Right atrium auricular region (tissue), 2 donors: ENCODE data around the gene EXOSC3. TPM values are rescaled to one million over a fixed set of nuclear protein-coding genes. Genes with fewer than 3 reads are reported as not detected.
A peak's percentile ranks its signal among the peaks of the same experiment; 100 is the strongest.
"Not testable (repeated sequence)": the region's sequence is repeated elsewhere in the genome, so short reads cannot be mapped to it uniquely, and the experiment has no call there.

ENCODE experiments used
- DNase-seq: peaks from one replicate; pipeline ENCODE4 v3.0.0-alpha.2; 2019; ENCODE audit warnings: low spot score
- H3K27ac ChIP-seq, 2 donors: fragments of 200-600 bp; sonication (generic); 1 replicate in 1 of 2; 2 replicates in 1 of 2; pipeline ENCODE4 v1.5.1; 2016 to 2019
- H3K27me3 ChIP-seq, 2 donors: fragments of 200-600 bp; sonication (generic); one replicate each; pipeline versions ENCODE4 v1.5.1 to v1.6.0; 2017 to 2019
- H3K36me3 ChIP-seq: fragments of 200-600 bp; sonication (generic); one replicate; pipeline ENCODE4 v1.5.1; 2016
- H3K4me1 ChIP-seq, 2 donors: fragments of 200-600 bp; sonication (generic); one replicate each; pipeline versions ENCODE4 v1.5.1 to v1.6.0; 2017 to 2019
- H3K4me3 ChIP-seq, 2 donors: fragments of 200-600 bp; sonication (generic); 1 replicate in 1 of 2; 2 replicates in 1 of 2; pipeline ENCODE4 v1.5.1; 2017 to 2019; ENCODE audit warnings: mild to moderate bottlenecking in 1 of 2, moderate library complexity in 1 of 2
- H3K9me3 ChIP-seq, 2 donors: fragments of 200-600 bp; sonication (generic); one replicate each; pipeline ENCODE4 v1.5.1; 2019
- total RNA-seq, 2 donors: library from RNA; depleted of rRNA; stranded (reverse); fragments of >200 nt; gene quantifications; one replicate each; pipeline ENCODE4 v1.1.0, GENCODE V29; 2016
- TF ChIP-seq, protein P1 (sequence below), 2 donors: fragments of 200-600 bp; sonication (generic); IDR thresholded peaks; one replicate each; pipeline ENCODE4 v1.5.1; 2019; ENCODE audit warnings: antibody characterized with exemption in 2 of 2

EXOSC3 gene
- total RNA-seq, 2 donors from 2014 or later: 14.1 to 16.9 TPM

GRCh38 chr9:37784291-37784615 lies 611 bp downstream of the EXOSC3 start:
- Histone ChIP-seq H3K27me3 (no peaks in the 10 kb centered on the region), H3K4me1 (peaks cover 0 to 15% of the 10 kb centered on the region in 2 donors), H3K4me3 (peak overlapping the region; percentile 79 to 90), H3K27ac (peak overlapping the region; percentile 75), H3K9me3 (no peaks in the 10 kb centered on the region), H3K36me3 (peaks cover 39% of the 10 kb centered on the region)
- TF ChIP-seq, protein P1, sequence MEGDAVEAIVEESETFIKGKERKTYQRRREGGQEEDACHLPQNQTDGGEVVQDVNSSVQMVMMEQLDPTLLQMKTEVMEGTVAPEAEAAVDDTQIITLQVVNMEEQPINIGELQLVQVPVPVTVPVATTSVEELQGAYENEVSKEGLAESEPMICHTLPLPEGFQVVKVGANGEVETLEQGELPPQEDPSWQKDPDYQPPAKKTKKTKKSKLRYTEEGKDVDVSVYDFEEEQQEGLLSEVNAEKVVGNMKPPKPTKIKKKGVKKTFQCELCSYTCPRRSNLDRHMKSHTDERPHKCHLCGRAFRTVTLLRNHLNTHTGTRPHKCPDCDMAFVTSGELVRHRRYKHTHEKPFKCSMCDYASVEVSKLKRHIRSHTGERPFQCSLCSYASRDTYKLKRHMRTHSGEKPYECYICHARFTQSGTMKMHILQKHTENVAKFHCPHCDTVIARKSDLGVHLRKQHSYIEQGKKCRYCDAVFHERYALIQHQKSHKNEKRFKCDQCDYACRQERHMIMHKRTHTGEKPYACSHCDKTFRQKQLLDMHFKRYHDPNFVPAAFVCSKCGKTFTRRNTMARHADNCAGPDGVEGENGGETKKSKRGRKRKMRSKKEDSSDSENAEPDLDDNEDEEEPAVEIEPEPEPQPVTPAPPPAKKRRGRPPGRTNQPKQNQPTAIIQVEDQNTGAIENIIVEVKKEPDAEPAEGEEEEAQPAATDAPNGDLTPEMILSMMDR (IDR thresholded peaks at IDR 0.05): no peak
- DNase-seq: no peak

- H3K36me3 ChIP-seq: peaks cover 72% of the 10 kb centered on the region
- TF ChIP-seq, protein P1 (IDR thresholded peaks at IDR 0.05): no peak
These were observed 6.3 kb downstream of the EXOSC3 start for GRCh38 chr9:37778534-37778933.

GRCh38 chr9:37776328-37776727 lies 8.5 kb downstream of the EXOSC3 start:
- Histone ChIP-seq H3K36me3 (peaks cover 76% of the 10 kb centered on the region), H3K9me3 (no peaks in the 10 kb centered on the region), H3K27me3 (no peaks in the 10 kb centered on the region), H3K27ac (no peak overlapping the region), H3K4me1 (no peaks in the 10 kb centered on the region), H3K4me3 (no peak overlapping the region)
- DNase-seq: no peak
- TF ChIP-seq, protein P1 (IDR thresholded peaks at IDR 0.05): no peak

More at GRCh38 chr9:37778534-37778933, 6.3 kb downstream of the EXOSC3 start:
- H3K27ac ChIP-seq: no peak overlapping the region
- H3K4me3 ChIP-seq: no peak overlapping the region
- no peaks in the 10 kb centered on the region for H3K27me3 ChIP-seq
- peaks cover 0 to 6% of the 10 kb centered on the region in 2 donors for H3K4me1 ChIP-seq
- DNase-seq: no peak
- H3K9me3 ChIP-seq: no peaks in the 10 kb centered on the region

DNA sequence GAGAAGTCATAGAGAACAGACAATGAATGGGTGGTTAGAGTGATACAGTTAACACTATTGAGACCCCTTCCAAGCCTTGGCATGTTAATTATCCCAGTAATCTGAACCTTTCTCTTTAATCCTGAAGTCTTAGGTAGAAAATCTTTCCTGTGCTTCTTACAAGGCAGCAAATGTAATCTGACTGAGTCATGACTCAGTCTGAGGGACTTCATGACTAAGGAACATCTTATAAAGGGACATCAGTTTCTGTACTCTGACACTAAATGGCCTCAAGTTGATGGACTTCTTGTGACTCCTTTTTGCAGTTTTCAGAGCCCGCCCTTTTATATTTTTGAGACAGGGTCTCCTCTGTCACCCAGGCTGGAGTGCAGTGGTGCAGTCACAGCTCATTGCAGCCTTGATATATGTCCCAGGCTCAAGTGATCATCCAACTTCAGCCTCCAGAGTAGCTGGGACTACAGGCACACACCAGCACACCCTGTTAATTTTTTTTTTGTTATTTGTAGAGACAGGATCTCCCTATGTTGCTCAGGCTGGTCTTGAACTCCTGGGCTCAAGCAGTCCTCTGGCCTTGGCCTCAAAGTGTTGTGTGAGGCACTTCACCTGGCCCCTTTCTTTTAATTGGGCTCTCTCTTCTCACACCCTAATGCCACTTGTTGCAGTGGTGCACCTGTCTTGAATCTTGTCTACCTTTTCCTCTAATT lies 9.5 kb downstream of the EXOSC3 start:
- no peaks in the 10 kb centered on the region for H3K9me3 ChIP-seq
- H3K4me1 ChIP-seq: no peaks in the 10 kb centered on the region
- H3K4me3 ChIP-seq: no peak overlapping the region
- DNase-seq: no peak
- H3K36me3 ChIP-seq: peaks cover 73% of the 10 kb centered on the region
- H3K27ac ChIP-seq: no peak overlapping the region
- no peaks in the 10 kb centered on the region for H3K27me3 ChIP-seq
- TF ChIP-seq, protein P1 (IDR thresholded peaks at IDR 0.05): no peak

DNA sequence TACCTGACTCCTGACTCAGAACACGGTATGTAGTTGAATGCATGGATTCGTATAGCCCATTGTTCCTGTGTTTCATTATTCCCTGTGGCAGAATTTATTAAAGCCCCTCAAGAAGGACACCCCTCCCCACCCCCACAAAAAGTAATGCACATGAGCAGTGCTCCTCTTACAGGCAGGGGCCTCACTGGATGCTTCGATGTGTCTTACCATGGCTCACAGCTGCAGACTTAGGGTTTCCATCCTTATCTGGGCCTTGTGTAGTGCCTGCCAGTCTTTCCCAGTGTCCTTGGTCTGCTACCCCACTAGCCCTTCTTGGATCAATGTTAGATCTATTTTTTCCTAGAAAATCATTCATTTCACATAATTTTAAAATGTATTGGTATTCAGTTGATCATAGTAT lies 14.9 kb downstream of the EXOSC3 start:
- no peaks in the 10 kb centered on the region for H3K27me3 ChIP-seq
- TF ChIP-seq, protein P1 (IDR thresholded peaks at IDR 0.05): no peak
- no peak overlapping the region for H3K4me3 ChIP-seq
- H3K27ac ChIP-seq: no peak overlapping the region
- DNase-seq: no peak
- no peaks in the 10 kb centered on the region for H3K4me1 ChIP-seq
- H3K36me3 ChIP-seq: peaks cover 41% of the 10 kb centered on the region
- H3K9me3 ChIP-seq: no peaks in the 10 kb centered on the region

GRCh38 chr9:37769306-37769705 lies 15.6 kb downstream of the EXOSC3 start:
- Histone ChIP-seq H3K36me3 (peaks cover 41% of the 10 kb centered on the region), H3K4me1 (no peaks in the 10 kb centered on the region), H3K9me3 (no peaks in the 10 kb centered on the region), H3K27me3 (no peaks in the 10 kb centered on the region), H3K4me3 (no peak overlapping the region), H3K27ac (no peak overlapping the region)
- no peak for DNase-seq
- TF ChIP-seq, protein P1 (IDR thresholded peaks at IDR 0.05): no peak

DNA sequence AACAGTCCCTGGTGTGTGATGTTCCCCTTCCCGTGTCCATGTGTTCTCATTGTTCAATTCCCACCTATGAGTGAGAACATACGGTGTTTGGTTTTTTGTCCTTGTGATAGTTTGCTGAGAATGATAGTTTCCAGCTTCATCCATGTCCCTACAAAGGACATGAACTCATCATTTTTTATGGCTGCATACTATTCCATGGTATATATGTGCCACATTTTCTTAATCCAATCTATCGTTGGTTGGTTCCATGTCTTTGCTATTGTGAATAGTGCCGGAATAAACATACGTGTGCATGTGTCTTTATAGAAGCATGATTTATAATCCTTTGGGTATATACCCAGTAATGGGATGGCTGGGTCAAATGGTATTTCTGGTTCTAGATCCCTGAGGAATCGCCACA lies 19.6 kb downstream of the EXOSC3 start:
- H3K27me3 ChIP-seq, H3K4me1 ChIP-seq, H3K4me3 ChIP-seq, H3K9me3 ChIP-seq, DNase-seq, H3K27ac ChIP-seq: not testable (repeated sequence)
- peaks cover 11% of the 10 kb centered on the region for H3K36me3 ChIP-seq
